K562 (cell line): ENCODE measurements around the gene GSTO2. TPM values are rescaled to one million over a fixed set of nuclear protein-coding genes. Genes with fewer than 3 reads are reported as not detected.

Source experiments
- ATAC-seq: fragments of 200-7000 bp; cut with Tn5 transposase; 3 replicates; pipeline ENCODE4 v1.9.1; 2020; ENCODE audit warnings: moderate library complexity
- BruUV-seq: library from RNA; stranded (reverse); fragments of 400-500 nt; replicated peaks from 2 replicates; lab custom pipeline; 2021; lab: Mats Ljungman, UMichigan
- CTCF ChIA-PET: fragments of 300-600 bp; formaldehyde crosslinking; extraction: SDS; loops from one replicate; lab custom pipeline; 2021; ENCODE audit warnings: low intra/inter-chr PET ratio; lab: Yijun Ruan, JAX
- POLR2A ChIA-PET: fragments of 300-600, 350-650 bp; sonication (Branson Sonifier 250); formaldehyde crosslinking; extraction: SDS; loops from one replicate; lab custom pipeline; 2021; ENCODE audit warnings: antibody characterized with exemption, inconsistent platforms; lab: Yijun Ruan, JAX
- DNase-seq, 4 experiments: peaks; one replicate each; pipeline versions ENCODE4 v3.0.0 to v3.0.0-alpha.2; 2011 to 2018; ENCODE audit warnings: low spot score in 3 of 4, mixed read lengths in 3 of 4; ENCODE audit errors: extremely low read depth in 1 of 4
- FAIRE-seq: peaks from 2 replicates; lab custom pipeline; 2011; peaks lifted over from hg19 to GRCh38; lab: Jason Lieb, UNC
- H2AFZ ChIP-seq: 2 replicates; pipeline ENCODE4 v1.6.0; 2011; ENCODE audit warnings: low read depth, low read length, control low read depth, inconsistent platforms
- H3K27ac ChIP-seq: fragments of 200-600 bp; 3 replicates; pipeline ENCODE4 v1.8.0; 2011; ENCODE audit warnings: low read depth, mild to moderate bottlenecking, control low read depth, inconsistent platforms, low read length, moderate library complexity, mixed read lengths; ENCODE audit errors: extremely low read depth
- H3K27me3 ChIP-seq, 2 experiments: fragments of 300-600 bp in 1 of 2; 2 replicates in 1 of 2; 3 replicates in 1 of 2; pipeline versions ENCODE4 v1.6.0 to v1.8.0; 2011; ENCODE audit warnings: inconsistent platforms in 2 of 2, low read length in 2 of 2, mild to moderate bottlenecking in 1 of 2, mixed read lengths in 1 of 2, moderate library complexity in 1 of 2; ENCODE audit not compliant: control insufficient read depth in 2 of 2, insufficient read depth in 2 of 2
- H3K36me3 ChIP-seq: fragments of 300-600 bp; 3 replicates; pipeline ENCODE4 v1.8.0; 2011; ENCODE audit warnings: mild to moderate bottlenecking, low read length, inconsistent platforms; ENCODE audit not compliant: control insufficient read depth, insufficient read depth
- H3K4me1 ChIP-seq, 2 experiments: fragments of 200-600 bp in 1 of 2; replicated peaks in 1 of 2; 2 replicates in 1 of 2; 3 replicates in 1 of 2; pipeline versions ENCODE4 v1.5.1 to v1.8.0; 2011; ENCODE audit warnings: inconsistent platforms in 2 of 2, low read length in 2 of 2, mild to moderate bottlenecking in 1 of 2, mixed read lengths in 1 of 2, moderate library complexity in 1 of 2; ENCODE audit not compliant: control insufficient read depth in 2 of 2, insufficient read depth in 2 of 2
- H3K4me2 ChIP-seq: 2 replicates; pipeline ENCODE4 v1.6.1; 2011; ENCODE audit warnings: low read length, control low read depth, inconsistent platforms, mixed read lengths; ENCODE audit not compliant: insufficient read depth
- H3K4me3 ChIP-seq: fragments of 200-600 bp; sonication (generic), shearing (Covaris generic); 2 replicates; pipeline ENCODE4 v1.5.1; 2016; ENCODE audit warnings: control low read depth, inconsistent platforms
- H3K79me2 ChIP-seq: fragments of 200-600 bp; 3 replicates; pipeline ENCODE4 v1.8.0; 2011; ENCODE audit warnings: low read length, inconsistent platforms; ENCODE audit not compliant: control insufficient read depth, insufficient read depth
- H3K9ac ChIP-seq, 2 experiments: 2 replicates each; pipeline versions ENCODE4 v1.6.0 to v1.6.1; 2011; ENCODE audit warnings: low read depth in 2 of 2, low read length in 2 of 2, control low read depth in 1 of 2, inconsistent platforms in 1 of 2, mild to moderate bottlenecking in 1 of 2, mixed read lengths in 1 of 2; ENCODE audit not compliant: insufficient read depth in 1 of 2
- H3K9me1 ChIP-seq: one replicate; pipeline ENCODE4 v1.6.0; 2011; ENCODE audit warnings: inconsistent platforms, mild to moderate bottlenecking, low read length, moderate library complexity; ENCODE audit not compliant: control insufficient read depth, insufficient read depth
- H3K9me3 ChIP-seq: replicated peaks from 2 replicates; pipeline ENCODE4 v1.5.1; 2011; ENCODE audit warnings: low read depth, low read length, inconsistent platforms; ENCODE audit not compliant: control insufficient read depth, insufficient read depth
- H4K20me1 ChIP-seq: replicated peaks from 2 replicates; pipeline ENCODE4 v1.6.1; 2011; ENCODE audit warnings: low read length, inconsistent platforms, mixed read lengths; ENCODE audit not compliant: control insufficient read depth, insufficient read depth
- KLF16 ChIP-seq: IDR thresholded peaks from 2 replicates; pipeline ENCODE4 v1.6.1; 2016; ENCODE audit warnings: antibody characterized with exemption
- MYBL2 ChIP-seq, 2 experiments: fragments of 450-650 bp in 1 of 2; sonication (generic) in 1 of 2; formaldehyde crosslinking in 1 of 2; IDR thresholded peaks; 2 replicates each; pipeline versions ENCODE4 v1.6.1 to v1.8.1; 2017 to 2022; ENCODE audit warnings: borderline replicate concordance in 1 of 2, inconsistent platforms in 1 of 2, low read depth in 1 of 2, mild to moderate bottlenecking in 1 of 2, missing genetic modification reagents in 1 of 2, moderate library complexity in 1 of 2
- PHTF2 ChIP-seq: fragments of 250-450 bp; sonication (Bioruptor Pico); IDR thresholded peaks from 2 replicates; pipeline ENCODE4 v1.5.0; 2021; ENCODE audit warnings: mild to moderate bottlenecking
- SRSF3 ChIP-seq: fragments of 200-400 bp; formaldehyde crosslinking; IDR thresholded peaks from 2 replicates; pipeline ENCODE4 v1.6.1; 2016; ENCODE audit warnings: mild to moderate bottlenecking, low read length, moderate library complexity; ENCODE audit not compliant: insufficient read depth
- ZC3H4 ChIP-seq: sonication (generic); formaldehyde crosslinking; IDR thresholded peaks from 2 replicates; pipeline ENCODE4 v1.9.0; 2021; ENCODE audit warnings: missing genetic modification reagents, borderline replicate concordance
- ZNF3 ChIP-seq: fragments of 250-450 bp; sonication (Bioruptor Pico); IDR thresholded peaks from 2 replicates; pipeline ENCODE4 v1.5.0; 2021; ENCODE audit warnings: mild to moderate bottlenecking, moderate library complexity
- ZNF354B ChIP-seq: fragments of 250-450 bp; sonication (Bioruptor Pico); IDR thresholded peaks from 2 replicates; pipeline ENCODE4 v1.4.0; 2020
- WGBS: fragments of 100-300 bp; shearing (Covaris generic); methylation state at CpG from one replicate; pipeline ENCODE4 v1.1.6; 2016; ENCODE audit warnings: low coverage, mixed read lengths; ENCODE audit not compliant: insufficient coverage; ENCODE audit errors: missing lambda C conversion rate; 5-methylcytosine and 5-hydroxymethylcytosine counted together
- in situ Hi-C: fragments of 300-500 bp; cut with MboI; formaldehyde crosslinking; loops from 4 replicates; pipeline ENCODE4 v1.15.0; 2018; ENCODE audit warnings: inconsistent platforms, mixed read lengths
- intact Hi-C: fragments of 100-400 bp; cut with micrococcal nuclease; formaldehyde crosslinking; loops from 2 replicates; pipeline ENCODE4 v1.14.2; 2022
- polyA plus RNA-seq, 8 experiments: library from polyadenylated mRNA; depleted of rRNA in 4 of 8; stranded (reverse) in 5 of 8; unstranded in 3 of 8; fragments of >200 nt; fragmentation: Nextera tagmentation in 2 of 8; fragmentation: Illumina TruSeq in 1 of 8; extraction: Ambion mirVana in 2 of 8; extraction: Trizol in 1 of 8; gene quantifications; 2 replicates each; pipeline versions ENCODE4 v1.2.1 to v1.2.3, GENCODE V29; 2011 to 2014; ENCODE audit warnings: inconsistent platforms in 1 of 8, missing spikeins in 1 of 8
- total RNA-seq, 7 experiments: library from RNA; depleted of rRNA in 6 of 7; stranded (reverse); fragments of >200 nt in 6 of 7; fragmentation: Illumina TruSeq in 2 of 7; extraction: Trizol in 2 of 7; gene quantifications; 2 replicates each; pipeline versions ENCODE4 v1.2.1 to v1.2.3, GENCODE V29; 2011 to 2021; ENCODE audit warnings: low replicate concordance in 1 of 7
- TF ChIP-seq, protein P1 (sequence below): fragments of 450-650 bp; IDR thresholded peaks from 2 replicates; pipeline ENCODE4 v1.6.1; 2016; ENCODE audit warnings: low read depth, mild to moderate bottlenecking, moderate library complexity
- TF ChIP-seq, protein P2 (sequence below), 3 experiments: IDR thresholded peaks in 2 of 3; conservative IDR thresholded peaks in 1 of 3; 2 replicates each; pipeline ENCODE4 v1.5.1; 2011 to 2012; ENCODE audit warnings: low read length in 3 of 3, mild to moderate bottlenecking in 3 of 3, control low read depth in 2 of 3, improper control_type of control experiment in 1 of 3, inconsistent platforms in 1 of 3, low read depth in 1 of 3, mixed read lengths in 1 of 3, moderate library complexity in 1 of 3; ENCODE audit not compliant: insufficient read depth in 2 of 3
- TF ChIP-seq, protein P3 (sequence below): IDR thresholded peaks from 2 replicates; pipeline ENCODE4 v1.6.1; 2012; ENCODE audit warnings: low read depth, low read length, improper control_type of control experiment, borderline replicate concordance

The GSTO2 gene
- total and polyA plus RNA-seq, 9 of the 15 experiments (the other 6 are each of a cell fraction or from before 2014, with no cell fraction given), result 0.18 to 1.8 (median 0.90) TPM

- TF ChIP-seq, protein P1, sequence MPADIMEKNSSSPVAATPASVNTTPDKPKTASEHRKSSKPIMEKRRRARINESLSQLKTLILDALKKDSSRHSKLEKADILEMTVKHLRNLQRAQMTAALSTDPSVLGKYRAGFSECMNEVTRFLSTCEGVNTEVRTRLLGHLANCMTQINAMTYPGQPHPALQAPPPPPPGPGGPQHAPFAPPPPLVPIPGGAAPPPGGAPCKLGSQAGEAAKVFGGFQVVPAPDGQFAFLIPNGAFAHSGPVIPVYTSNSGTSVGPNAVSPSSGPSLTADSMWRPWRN, result no peak
- TF ChIP-seq ZNF354B (CRISPR knock-in tag), result no peak
- TF ChIP-seq SRSF3, result no peak
- TF ChIP-seq ZC3H4, result no peak
Observed at GRCh38 chr10:104296687-104297436, 27.9 kb downstream of the GSTO2 start (continued).

- DNase-seq, result peak; percentile 46 to 65 (median 56)
- in situ Hi-C loops, result loop anchor here (10.0 kb wide), 1 partner anchor 47 kb away; no protein-coding TSS in a partner anchor
- no TSS peak for BruUV-seq
- no peak for TF ChIP-seq ZNF3 (CRISPR knock-in tag)
- no peak for TF ChIP-seq MYBL2 (IDR thresholded peaks at IDR 0.05; ENCODE audit: low read depth)
- no peak for TF ChIP-seq MYBL2 (CRISPR knock-in tag; IDR thresholded peaks at IDR 0.05; ENCODE audit: borderline replicate concordance)
- 0 out of 2 replicates have a peak, but pooled peaks have one; percentile 25 for TF ChIP-seq KLF16
- TF ChIP-seq, protein P2, sequence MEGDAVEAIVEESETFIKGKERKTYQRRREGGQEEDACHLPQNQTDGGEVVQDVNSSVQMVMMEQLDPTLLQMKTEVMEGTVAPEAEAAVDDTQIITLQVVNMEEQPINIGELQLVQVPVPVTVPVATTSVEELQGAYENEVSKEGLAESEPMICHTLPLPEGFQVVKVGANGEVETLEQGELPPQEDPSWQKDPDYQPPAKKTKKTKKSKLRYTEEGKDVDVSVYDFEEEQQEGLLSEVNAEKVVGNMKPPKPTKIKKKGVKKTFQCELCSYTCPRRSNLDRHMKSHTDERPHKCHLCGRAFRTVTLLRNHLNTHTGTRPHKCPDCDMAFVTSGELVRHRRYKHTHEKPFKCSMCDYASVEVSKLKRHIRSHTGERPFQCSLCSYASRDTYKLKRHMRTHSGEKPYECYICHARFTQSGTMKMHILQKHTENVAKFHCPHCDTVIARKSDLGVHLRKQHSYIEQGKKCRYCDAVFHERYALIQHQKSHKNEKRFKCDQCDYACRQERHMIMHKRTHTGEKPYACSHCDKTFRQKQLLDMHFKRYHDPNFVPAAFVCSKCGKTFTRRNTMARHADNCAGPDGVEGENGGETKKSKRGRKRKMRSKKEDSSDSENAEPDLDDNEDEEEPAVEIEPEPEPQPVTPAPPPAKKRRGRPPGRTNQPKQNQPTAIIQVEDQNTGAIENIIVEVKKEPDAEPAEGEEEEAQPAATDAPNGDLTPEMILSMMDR (IDR thresholded peaks at IDR 0.05 in 2 of 3, conservative IDR thresholded peaks at IDR 0.05 in 1 of 3; ENCODE audit: insufficient read depth in 2 of 3, low read depth in 1 of 3, low read length in 3 of 3), result peak; percentile 63 to 83 (median 81)
- no peak for TF ChIP-seq PHTF2
- no peak for TF ChIP-seq SRSF3
- TF ChIP-seq, protein P3, sequence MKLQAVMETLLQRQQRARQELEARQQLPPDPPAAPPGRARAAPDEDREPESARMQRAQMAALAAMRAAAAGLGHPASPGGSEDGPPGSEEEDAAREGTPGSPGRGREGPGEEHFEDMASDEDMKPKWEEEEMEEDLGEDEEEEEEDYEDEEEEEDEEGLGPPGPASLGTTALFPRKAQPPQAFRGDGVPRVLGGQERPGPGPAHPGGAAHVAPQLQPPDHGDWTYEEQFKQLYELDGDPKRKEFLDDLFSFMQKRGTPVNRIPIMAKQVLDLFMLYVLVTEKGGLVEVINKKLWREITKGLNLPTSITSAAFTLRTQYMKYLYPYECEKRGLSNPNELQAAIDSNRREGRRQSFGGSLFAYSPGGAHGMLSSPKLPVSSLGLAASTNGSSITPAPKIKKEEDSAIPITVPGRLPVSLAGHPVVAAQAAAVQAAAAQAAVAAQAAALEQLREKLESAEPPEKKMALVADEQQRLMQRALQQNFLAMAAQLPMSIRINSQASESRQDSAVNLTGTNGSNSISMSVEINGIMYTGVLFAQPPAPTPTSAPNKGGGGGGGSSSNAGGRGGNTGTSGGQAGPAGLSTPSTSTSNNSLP, result no peak
Observed at GRCh38 chr10:104297697-104298660, 29.0 kb downstream of the GSTO2 start.

More at GRCh38 chr10:104297697-104298660, 29.0 kb downstream of the GSTO2 start:
- H3K36me3 ChIP-seq, result no peaks in the 10 kb centered on the region
- H2AFZ ChIP-seq, result peak overlapping the region; percentile 51
- intact Hi-C loops, result no loop called here
- H3K4me1 ChIP-seq, result no peaks in the 10 kb centered on the region; a peak in 1 of 5 replicates
- H3K9ac ChIP-seq, result no peak overlapping the region
- H3K27ac ChIP-seq, result no peak overlapping the region
- ATAC-seq (peak; percentile 98), FAIRE-seq (peak; percentile 56)
- peaks cover 0 to 2% of the 10 kb centered on the region in 2 experiments; a peak in 1 of 5 replicates for H3K27me3 ChIP-seq
- WGBS, result 20% methylated on average over 16 of the region's 17 CpGs
- no peak overlapping the region; the same call in 1 of the 2 replicates for H3K4me2 ChIP-seq
- no peaks in the 10 kb centered on the region for H4K20me1 ChIP-seq
- H3K9me3 ChIP-seq, result no peaks in the 10 kb centered on the region
- H3K9me1 ChIP-seq, result no peaks in the 10 kb centered on the region
- no peak overlapping the region for H3K4me3 ChIP-seq
- no peaks in the 10 kb centered on the region for H3K79me2 ChIP-seq
- POLR2A ChIA-PET, result interaction anchor here (0.6 to 0.8 kb wide), 2 partner anchors 56 to 238 kb away, joined by 3 to 4 read pairs; partner anchors contain the start of gene CFAP58
- CTCF ChIA-PET, result no interaction called here
